ENCODE data around the gene SULF2.
A peak's percentile ranks its signal among the peaks of the same experiment; 100 is the strongest.

SULF2 gene

DNA sequence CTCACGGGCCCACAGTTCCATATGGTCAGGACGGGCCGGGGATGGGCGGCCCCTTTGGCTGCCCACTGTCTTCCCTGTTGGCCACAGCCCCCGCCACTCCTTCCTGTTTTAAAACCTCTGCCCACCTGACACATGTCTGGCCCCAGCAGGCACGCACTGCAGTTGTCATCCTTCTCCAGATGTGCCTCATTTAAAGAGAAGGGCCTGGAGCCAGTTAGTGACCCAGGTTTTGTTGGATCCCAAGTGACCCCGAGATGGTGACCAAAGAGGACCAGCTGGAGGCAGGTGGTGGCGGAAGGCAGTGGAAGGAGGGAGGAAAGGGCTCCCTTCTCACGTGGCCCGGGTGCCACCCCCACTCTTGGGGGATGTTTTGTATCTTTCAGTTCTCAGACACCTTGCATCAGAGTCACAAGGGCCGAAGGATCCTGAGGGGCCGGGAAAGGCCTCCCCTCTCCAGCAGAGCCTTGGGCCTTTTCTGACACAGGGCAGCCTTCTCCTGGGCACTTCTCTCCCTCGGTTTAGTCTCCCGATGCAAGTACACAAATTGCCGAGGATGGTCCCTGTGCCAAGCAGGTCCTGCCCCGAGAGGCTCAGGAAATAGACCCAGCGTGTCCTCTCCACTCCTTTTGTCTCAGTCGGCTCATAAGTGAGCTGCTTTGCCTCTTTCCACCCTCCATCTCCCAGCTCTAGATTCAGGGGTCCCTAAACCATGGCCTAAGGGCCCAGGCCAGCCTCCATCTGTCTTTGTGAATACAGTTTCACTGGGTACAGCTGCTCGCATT lies 117.6 kb downstream of the SULF2 start:
- DNase-seq (ENCODE audit: low read depth) = no peak

DNA sequence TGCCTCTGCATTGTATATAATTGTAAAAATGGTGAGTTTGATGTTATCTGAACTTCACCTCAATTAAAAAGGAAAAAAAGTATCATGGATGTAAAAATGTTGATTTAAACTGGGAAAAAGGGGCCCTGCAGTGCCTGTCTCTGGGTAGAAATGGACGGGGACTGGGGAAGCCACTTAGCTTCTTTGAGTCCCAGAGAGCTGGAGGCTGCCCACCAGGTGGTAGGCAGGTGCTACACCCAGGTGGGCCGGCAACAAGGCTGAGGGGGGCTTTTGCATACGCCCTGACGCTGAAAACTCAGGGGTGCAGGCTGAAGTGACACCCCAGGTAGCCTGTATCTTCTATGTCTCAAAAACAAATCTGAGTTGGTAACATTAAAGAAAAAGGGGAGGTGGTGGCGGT lies 118.2 kb downstream of the SULF2 start:
- DNase-seq (ENCODE audit: low read depth) = no peak

DNA sequence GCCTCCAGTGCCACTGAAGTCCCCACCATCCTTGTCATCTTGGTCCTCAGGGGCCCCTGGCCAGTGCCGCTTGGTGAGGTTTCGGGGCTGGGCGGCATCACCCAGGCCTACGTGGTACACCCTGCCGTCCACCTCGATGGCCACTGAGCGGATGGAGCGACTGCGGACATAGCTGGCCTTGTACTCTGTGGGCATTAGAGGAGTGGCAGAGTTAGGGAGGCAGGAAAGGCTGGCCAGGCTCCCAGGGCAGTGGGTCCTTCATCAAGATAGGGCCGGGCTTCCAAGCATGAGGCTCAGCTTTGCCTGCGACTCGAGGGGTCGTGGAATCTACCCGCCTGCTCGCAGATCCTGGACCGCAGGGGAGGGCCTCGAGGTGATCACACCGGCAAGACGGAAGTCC lies 119.0 kb downstream of the SULF2 start:
- DNase-seq (ENCODE audit: low read depth) = no peak

DNA sequence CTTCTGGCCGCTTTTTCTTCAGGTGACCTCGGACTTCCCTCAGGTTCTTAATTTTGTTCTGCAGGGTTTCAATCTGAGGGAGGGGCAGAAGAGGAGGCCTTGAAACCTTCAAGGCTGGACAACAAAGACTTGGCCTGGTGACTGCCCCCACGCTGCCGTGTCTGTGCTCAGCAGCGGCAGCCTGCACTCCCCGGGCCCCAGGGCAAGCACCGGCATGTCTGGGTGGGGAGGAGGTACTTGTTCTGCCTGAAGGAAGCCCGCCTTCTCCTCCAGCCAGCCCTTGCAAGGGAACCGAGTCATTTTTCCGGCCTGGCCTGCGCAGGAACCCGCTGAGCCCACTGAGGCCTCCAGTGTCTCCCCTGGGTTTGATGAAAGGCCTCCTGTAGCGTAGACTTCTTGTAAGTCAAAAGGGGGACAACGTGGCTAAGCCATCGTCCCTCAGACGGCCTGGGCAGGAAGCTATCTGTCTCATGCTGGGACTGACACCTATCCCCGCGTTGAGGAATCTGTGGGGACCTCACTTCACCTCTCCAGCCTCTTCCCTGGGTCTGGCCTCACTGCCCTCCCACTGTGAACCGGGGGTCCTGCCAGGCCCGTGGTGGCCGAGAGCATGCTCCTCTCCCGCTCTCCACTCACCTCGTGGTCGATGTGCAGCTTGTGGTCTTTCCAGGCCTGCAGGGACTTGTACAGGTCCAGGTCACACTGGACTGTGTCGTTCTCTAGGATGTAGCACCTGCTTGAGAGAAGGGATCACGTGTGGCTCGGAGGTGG lies 119.9 kb downstream of the SULF2 start:
- no peak for DNase-seq (ENCODE audit: low read depth)

DNA sequence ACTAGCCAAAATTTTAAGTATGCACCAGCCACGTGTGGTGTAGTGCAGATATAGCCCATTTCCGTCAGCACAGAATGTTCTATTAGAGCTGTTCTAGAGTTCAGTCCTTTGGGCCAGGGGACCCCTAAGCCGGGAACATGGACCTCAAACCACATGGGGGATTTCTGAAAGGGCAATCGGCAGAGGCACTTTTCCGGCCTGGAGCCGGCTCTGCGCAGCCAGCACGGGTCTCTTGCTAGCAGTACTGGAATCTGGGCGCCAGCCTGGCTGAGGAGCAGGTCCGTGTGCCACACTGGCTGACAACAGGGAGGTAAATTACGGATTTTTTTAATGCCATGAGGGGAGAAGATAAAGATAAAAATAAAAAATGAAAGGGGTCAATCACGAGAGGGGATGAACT lies 120.5 kb downstream of the SULF2 start:
- DNase-seq (ENCODE audit: low read depth) = no peak

DNA sequence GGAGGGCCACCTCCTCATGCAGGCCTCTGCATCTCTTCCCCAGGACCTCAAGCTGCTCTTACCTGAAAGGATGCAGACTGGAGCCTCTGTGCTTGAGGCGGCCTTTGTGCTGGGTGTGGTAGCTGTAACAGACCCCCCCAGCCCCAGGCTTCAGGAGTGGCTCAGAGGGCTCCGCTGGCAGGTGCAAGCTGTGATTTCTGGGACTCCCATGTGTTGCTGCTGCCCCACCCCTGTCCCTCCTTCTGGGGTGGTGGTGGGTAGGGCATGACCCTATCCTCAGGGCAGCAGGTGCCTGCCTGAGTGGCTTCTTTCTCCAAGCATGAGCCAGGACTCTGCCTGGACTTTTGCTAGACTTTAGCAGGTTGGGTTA lies 121.2 kb downstream of the SULF2 start:
- no peak for DNase-seq (ENCODE audit: low read depth)

DNA sequence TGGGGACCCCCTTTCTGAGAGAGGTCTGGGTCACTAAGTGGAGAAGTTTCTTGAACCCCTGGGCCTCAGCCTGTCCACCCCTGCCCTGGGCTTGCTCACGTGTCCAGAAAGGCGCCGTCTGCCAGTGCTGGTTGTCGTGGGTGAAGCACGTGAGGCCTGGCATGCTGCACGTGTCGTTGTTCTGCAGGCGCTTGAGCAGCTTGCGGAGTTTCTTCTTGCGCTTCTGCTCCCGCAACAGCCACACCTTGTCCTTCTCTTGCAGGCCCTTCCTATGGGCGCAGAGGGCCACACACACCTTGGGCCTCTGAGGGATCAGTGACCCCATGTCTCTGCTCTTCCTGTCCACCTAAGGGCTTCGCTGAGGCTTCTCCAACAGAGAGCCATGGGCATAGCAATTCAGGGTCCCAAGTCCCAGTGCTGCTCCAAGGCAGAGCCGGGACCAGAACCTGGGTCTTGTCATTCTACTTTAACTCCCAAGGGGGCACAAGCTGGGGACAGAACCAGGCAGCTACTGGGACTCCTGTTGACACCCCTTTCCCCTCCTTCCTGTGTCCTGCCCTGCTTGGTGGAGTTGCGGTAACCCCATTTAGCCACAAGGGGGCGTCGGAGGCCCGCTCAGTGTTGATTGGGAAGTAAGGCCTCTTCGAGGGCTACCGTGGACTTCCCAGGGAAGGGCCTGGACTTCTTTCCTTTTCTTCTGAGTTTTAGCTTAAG lies 121.8 kb downstream of the SULF2 start:
- DNase-seq (ENCODE audit: low read depth) = peak; percentile 56

DNA sequence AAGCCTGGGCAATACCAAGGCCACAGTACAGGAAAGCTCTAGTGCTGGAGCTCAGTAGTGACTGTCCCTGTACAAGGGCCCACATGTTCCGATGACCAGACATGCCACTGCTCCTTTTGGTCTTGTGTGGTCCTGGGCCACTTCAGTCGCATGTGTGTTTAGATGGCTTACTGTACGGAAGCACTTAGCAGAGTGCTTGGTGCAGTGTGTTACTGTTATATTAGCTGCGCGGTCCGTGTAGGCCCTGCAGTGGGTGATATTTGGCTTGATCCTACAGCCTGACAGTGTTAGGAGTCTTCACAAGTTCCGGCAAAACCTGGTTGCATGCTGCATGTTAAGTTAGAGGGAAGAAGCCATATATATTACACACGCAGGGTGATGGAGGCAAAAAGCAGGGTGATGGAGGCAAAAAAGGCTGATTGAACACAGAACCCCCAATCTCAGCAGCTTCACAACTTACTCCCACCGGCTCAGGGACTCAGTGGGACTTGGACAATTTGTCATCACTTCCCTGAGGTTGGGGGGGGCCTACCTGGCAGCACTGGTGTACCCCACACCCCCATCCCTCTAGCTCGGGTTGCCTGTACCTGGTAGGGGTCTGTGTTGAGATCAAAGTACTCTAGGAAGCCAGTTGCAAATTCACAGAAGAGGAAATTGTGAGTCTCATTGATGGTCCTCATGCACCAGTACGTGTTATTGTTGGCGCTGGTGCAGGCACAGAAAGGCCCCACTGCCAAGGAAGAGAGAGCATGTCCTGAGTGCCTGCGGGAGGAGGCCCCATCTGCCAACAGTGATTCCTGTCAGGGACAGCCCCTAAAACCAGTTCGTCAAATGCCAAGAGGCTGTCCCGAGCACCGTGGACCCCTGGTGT lies 122.6 kb downstream of the SULF2 start:
- DNase-seq (ENCODE audit: low read depth) = no peak

DNA sequence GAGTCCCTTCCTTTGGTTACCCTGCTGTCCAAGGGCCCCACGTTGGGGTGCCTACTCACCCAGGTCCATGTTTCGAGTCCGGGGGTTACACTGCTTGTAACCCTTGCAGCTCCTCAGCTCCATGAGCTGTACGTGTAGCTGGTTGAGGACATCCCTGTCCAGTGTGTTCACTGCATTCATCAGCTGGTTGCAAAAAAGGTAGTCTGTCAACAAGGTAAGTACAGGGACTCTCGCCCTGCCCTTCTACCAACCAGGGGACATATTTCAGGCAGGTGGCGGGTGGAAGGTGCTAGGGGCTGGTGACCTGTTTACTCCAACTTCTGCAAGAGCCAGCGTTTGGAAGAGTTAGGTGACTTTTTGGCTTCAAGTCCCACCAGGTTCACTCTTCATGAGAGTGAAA lies 123.6 kb downstream of the SULF2 start:
- no peak for DNase-seq (ENCODE audit: low read depth)

DNA sequence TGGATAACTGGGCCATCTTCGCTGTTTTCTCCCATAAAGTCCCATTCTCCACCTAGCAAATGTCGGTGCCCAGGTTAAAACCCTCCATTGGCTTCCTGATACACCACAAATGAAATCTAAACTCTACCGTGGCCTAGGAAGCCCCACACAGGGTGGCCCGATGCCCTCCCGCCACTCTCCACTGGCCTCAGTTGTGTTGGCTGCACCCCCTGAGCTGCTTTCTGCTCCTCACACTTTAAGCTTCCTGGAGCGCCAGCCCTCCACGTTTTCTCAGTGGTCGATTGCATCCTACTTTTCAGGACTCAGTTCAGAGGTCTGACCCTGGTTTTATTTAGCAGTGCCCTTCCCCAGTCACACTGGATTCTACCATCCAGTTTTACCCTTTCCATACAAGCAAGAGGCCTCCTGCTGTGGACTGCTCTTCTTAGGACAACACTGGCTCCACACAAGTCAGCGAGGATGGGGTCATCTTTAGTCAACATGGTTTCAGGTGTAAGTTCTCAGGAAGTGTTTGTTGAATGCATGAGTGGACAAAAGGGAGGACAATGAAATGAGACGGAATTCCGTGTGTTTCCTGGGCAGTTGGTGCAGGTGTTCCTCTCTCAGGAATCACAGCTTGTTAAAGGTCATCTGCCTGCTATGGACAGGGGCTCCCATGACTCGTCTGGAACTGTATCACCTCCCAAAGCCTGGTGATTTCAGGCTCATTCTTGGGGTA lies 124.1 kb downstream of the SULF2 start:
- no peak for DNase-seq (ENCODE audit: low read depth)

DNA sequence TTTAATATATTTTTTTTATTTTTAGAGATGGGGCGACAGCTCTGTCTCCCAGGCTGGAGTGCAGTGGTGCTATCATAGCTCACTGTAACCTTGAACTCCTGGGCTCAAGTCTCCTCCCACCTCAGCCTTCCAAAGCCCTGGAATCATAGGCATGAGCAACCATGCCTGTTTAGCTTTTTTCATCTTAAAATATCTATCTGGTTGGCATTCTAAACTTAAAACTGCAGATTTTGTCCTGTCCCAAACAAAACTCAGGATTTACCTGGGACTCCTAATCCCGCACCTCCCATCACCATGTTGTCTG lies 124.7 kb downstream of the SULF2 start:
- DNase-seq (ENCODE audit: low read depth) = no peak

DNA sequence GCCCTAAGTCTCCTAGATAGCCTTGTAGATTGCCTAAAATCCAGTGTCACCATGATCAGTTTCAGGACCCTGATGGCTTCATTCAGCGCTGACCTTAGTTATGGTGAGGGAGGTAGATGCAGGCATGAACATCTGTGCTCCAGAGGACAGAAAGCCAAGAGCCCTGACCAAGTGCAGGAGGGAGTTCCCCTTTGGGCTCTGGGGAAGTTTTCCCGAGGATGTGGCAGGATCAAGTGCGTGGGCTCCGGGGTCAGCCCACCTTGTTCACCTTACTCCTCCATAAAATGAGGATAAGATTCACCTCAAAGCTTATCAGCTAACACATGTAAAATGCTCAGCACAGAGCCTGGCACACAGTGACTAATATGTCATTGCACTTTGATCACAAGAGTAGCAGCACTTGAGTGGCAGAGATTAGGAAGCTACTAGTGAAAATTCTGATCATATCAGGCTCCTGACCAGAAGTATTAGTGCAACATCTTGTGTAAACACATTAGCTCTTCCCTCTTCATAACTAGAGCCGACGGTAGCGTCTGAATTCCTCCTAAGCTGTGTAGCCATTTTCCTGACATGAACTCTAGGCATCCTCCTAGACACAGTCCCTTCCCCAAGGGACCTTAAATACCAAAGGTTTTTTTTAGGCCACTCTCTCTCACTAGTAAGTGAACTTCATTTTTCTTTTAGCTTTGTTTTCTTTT lies 125.2 kb downstream of the SULF2 start:
- DNase-seq (ENCODE audit: low read depth) = no peak

DNA sequence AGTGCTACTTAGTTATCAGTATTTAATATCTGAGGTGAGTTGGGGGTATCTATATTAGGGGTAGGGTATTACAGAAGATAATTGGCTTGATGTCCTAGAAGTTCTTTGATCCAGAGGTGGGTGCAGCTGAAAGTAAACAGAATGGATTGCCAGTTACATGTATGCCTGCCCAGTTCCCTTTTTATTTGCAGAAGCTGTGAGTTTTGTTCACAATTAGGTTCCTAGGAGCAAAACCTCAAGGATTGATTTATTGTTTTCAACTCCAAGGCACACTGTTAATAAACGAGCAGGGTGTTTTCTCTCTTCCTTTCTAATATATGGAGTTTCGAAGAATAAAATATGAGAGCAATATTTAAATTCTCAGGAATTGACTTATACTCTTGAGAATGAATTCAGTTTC lies 129.0 kb downstream of the SULF2 start:
- DNase-seq (ENCODE audit: low read depth) = no peak

DNA sequence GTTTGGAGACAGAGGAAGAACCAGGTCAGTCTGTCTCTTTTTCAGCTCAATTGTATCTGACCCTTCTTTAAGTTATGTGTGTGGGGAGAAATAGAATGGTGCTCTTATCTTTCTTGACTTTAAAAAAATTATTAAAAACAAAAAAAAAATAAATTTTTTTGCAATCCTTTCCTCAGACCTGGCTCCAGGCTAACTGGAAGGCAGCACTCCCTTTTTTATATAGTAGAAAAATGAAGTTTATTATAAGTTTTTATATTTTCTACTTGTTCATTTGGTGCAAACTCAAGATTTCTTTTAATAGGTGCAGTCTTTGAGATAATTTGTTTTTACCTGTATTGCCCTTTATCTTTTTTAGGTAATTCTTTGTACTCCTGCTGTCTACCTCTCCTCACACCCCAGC lies 129.6 kb downstream of the SULF2 start:
- DNase-seq (ENCODE audit: low read depth) = no peak

DNA sequence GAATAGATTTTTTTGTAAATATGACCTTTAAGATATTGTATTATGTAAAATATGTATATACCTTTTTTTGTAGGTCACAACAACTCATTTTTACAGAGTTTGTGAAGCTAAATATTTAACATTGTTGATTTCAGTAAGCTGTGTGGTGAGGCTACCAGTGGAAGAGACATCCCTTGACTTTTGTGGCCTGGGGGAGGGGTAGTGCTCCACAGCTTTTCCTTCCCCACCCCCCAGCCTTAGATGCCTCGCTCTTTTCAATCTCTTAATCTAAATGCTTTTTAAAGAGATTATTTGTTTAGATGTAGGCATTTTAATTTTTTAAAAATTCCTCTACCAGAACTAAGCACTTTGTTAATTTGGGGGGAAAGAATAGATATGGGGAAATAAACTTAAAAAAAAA lies 130.9 kb downstream of the SULF2 start:
- DNase-seq (ENCODE audit: low read depth) = no peak

DNA sequence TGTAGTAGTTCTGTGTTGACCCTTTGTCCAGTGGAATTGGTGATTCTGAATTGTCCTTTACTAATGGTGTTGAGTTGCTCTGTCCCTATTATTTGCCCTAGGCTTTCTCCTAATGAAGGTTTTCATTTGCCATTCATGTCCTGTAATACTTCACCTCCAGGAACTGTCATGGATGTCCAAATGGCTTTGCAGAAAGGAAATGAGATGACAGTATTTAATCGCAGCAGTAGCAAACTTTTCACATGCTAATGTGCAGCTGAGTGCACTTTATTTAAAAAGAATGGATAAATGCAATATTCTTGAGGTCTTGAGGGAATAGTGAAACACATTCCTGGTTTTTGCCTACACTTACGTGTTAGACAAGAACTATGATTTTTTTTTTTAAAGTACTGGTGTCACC lies 131.4 kb downstream of the SULF2 start:
- DNase-seq (ENCODE audit: low read depth) = no peak

DNA sequence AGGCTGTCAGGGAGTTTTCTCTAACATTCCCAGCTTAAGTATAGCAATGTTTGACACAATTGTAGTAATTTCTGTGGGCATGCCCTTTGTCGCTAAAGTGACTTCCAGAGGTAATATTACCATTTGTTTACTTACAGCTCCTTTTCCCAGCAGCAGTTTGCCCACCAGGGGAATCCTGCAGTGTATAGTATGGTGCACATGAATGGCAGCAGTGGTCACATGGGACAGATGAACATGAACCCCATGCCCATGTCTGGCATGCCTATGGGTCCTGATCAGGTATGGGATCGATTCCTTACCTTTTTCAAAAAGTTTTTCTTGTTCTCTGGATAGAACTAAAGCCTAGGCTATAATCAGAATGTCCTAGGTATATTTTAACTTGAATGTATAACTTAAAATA lies 132.5 kb downstream of the SULF2 start:
- no peak for DNase-seq (ENCODE audit: low read depth)

DNA sequence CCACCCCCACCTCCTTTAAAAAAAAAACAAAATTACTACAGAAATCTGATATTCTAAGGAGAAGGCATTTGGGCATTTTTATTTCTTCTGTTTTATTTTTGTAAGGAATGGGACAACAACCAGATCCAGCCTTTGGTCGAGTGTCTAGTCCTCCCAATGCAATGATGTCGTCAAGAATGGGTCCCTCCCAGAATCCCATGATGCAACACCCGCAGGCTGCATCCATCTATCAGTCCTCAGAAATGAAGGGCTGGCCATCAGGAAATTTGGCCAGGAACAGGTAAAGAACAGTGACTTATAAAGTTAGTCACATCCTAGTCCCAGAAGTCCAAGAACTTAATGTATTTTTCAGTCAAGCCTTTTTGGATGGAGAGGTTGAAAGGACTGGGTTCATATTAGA lies 133.0 kb downstream of the SULF2 start:
- DNase-seq (ENCODE audit: low read depth) = no peak

DNA sequence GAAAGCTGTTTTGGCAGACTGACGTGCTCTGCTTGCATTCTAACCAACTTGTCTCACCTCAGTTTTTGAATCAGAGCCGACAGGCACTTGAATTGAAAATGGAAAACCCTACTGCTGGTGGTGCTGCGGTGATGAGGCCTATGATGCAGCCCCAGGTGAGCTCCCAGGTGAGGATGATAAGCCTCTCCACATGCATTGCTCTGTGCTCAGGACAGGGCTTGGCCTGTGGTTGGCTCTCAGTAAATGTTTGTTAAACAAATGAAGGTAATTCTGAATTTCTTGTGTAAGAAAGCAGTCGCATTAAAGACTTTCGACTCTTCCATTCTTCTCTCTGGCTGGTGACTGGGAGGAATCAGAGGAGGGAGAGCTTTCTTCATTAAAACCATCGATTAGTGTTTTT lies 136.3 kb downstream of the SULF2 start:
- no peak for DNase-seq (ENCODE audit: low read depth)

DNA sequence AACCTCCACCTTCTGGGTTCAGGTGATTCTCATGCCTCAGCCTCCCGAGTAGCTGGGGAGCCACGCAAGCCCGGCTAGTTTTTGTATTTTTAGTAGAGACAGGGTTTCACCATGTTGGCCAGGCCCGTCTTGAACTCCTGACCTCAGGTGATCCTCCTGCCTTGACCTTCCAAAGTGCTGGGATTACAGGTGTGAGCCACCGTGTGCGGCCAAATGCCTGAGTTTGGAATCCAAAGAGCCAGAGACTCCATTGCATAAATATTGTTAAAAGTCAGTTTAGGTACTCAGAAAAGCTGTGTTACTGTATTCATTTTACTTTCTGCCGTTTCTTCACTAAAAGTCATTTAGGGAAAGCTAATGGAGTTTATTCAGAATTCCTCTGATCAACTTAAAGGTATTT lies 137.3 kb downstream of the SULF2 start:
- no peak for DNase-seq (ENCODE audit: low read depth)

DNA sequence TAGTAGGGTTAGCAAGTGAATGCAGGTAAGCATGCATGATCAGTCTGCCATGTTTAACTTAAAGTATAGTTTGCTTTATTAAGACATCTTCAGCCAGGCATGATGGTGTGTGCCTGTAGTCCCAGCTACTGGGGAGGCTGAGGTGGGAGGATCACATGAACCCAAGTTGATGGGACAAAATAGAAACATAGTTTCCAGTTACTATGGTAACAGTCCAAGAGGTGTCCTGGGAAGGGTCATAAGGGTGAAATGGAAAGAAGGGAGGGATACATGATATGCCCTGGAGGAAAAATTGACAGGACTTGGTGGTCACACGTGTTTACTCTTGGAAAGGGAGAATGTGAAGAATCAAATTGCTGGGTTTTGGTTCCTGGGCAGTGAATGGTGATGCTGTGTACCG lies 139.6 kb downstream of the SULF2 start:
- DNase-seq (ENCODE audit: low read depth) = no peak

All from stimulated activated CD8-positive, alpha-beta memory T cell treated with anti-CD3 and anti-CD28 coated beads, Interleukin-7, amount 100 ng/mL, for 24 hours (primary cell).